GM08714 (cell line): ENCODE results near the gene CDK5RAP3.

ENCODE experiments used
- H3K4me3 ChIP-seq: fragments of 200-500 bp; sonication (Bioruptor generic); 2 replicates; pipeline ENCODE4 v1.5.1; 2014; ENCODE audit warnings: mild to moderate bottlenecking, low read length, inconsistent platforms
- ZNF274 ChIP-seq: IDR thresholded peaks from 2 replicates; pipeline ENCODE4 v1.6.1; 2012; ENCODE audit warnings: mild to moderate bottlenecking, low read depth, low read length

The CDK5RAP3 gene

GRCh38 chr17:47956791-47957590, 13.9 kb upstream of the CDK5RAP3 start:
- no peak overlapping the region for H3K4me3 ChIP-seq
- no peak for TF ChIP-seq ZNF274

- no peak within 1 kb of the TSS for H3K4me3 ChIP-seq
Observed at GRCh38 chr17:47957591-47958490, 13.1 kb upstream of the CDK5RAP3 start, which contains the start of gene PRR15L. Gene PRR15L, minus strand, starts transcription at chr17:47957883. Its CDS starts 4,649 bp downstream, at chr17:47953234.

GRCh38 chr17:47959825-47960655, 10.9 kb upstream of the CDK5RAP3 start:
- no peak overlapping the region for H3K4me3 ChIP-seq
- TF ChIP-seq ZNF274 = no peak

More at GRCh38 chr17:47957591-47958490, 13.1 kb upstream of the CDK5RAP3 start, which contains the start of gene PRR15L:
- no peak for TF ChIP-seq ZNF274

GRCh38 chr17:47961406-47961805, 9.5 kb upstream of the CDK5RAP3 start:
- no peak overlapping the region for H3K4me3 ChIP-seq
- no peak for TF ChIP-seq ZNF274

GRCh38 chr17:47962901-47963300, 8.0 kb upstream of the CDK5RAP3 start:
- H3K4me3 ChIP-seq = no peak overlapping the region
- no peak for TF ChIP-seq ZNF274

GRCh38 chr17:47964856-47965255, 6.1 kb upstream of the CDK5RAP3 start:
- no peak for TF ChIP-seq ZNF274
- H3K4me3 ChIP-seq = no peak overlapping the region

GRCh38 chr17:47966079-47966519, 4.8 kb upstream of the CDK5RAP3 start:
- TF ChIP-seq ZNF274 = no peak
- H3K4me3 ChIP-seq = no peak overlapping the region

- TF ChIP-seq ZNF274 = no peak
- H3K4me3 ChIP-seq = no peak overlapping the region
Observed at GRCh38 chr17:47967607-47968252, 3.2 kb upstream of the CDK5RAP3 start.

GRCh38 chr17:47968836-47969235, 2.1 kb upstream of the CDK5RAP3 start:
- no peak for TF ChIP-seq ZNF274
- no peak overlapping the region for H3K4me3 ChIP-seq

GRCh38 chr17:47969930-47970724, 786 bp upstream of the CDK5RAP3 start:
- no peak for TF ChIP-seq ZNF274
- H3K4me3 ChIP-seq = peak overlapping the region; percentile 30; the same call in 1 of the 2 replicates

GRCh38 chr17:47973541-47973940, 2.6 kb downstream of the CDK5RAP3 start:
- TF ChIP-seq ZNF274 = no peak

GRCh38 chr17:47975189-47975822, 4.4 kb downstream of the CDK5RAP3 start:
- no peak overlapping the region for H3K4me3 ChIP-seq
- TF ChIP-seq ZNF274 = no peak

More at GRCh38 chr17:47973541-47973940, 2.6 kb downstream of the CDK5RAP3 start:
- no peak overlapping the region for H3K4me3 ChIP-seq
